Peyer's patch (tissue), 4 donors: ENCODE results near the gene PIEZO2.

Source experiments
- POLR2A ChIP-seq, 2 donors: fragments of 450-650 bp; IDR thresholded peaks; one replicate each; pipeline ENCODE4 v1.5.1; 2017; ENCODE audit warnings: antibody characterized with exemption in 2 of 2, mild to moderate bottlenecking in 2 of 2, moderate library complexity in 2 of 2
- TF ChIP-seq, protein P1 (sequence below), 6 experiments: fragments of 450-650 bp in 4 of 6; fragments of 200-600 bp in 2 of 6; sonication (generic) in 1 of 6; IDR thresholded peaks; one replicate each; pipeline ENCODE4 v1.5.1; 2017 to 2019; ENCODE audit warnings: antibody characterized with exemption in 6 of 6, mild to moderate bottlenecking in 3 of 6, moderate library complexity in 1 of 6

DNA sequence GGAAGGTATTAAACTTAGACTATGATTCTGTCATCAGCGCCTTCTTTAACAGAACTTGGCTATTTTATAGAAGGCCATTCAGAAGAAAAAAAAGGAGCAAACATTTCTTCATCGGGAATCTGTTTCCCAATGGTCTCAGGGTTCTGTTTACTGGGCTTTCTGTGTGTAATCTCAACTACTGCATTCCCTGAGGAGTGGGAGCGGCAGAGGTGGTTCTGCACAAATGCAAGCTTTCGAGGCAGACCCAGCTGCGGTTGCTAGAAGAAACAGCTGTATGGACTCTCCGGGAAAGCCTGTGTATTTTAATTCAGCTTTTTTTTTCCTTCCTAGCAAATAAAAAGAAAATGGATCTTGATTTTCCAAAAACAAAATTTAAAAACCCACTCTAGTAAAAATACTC, 372.9 kb downstream of the PIEZO2 start:
- TF ChIP-seq, protein P1, sequence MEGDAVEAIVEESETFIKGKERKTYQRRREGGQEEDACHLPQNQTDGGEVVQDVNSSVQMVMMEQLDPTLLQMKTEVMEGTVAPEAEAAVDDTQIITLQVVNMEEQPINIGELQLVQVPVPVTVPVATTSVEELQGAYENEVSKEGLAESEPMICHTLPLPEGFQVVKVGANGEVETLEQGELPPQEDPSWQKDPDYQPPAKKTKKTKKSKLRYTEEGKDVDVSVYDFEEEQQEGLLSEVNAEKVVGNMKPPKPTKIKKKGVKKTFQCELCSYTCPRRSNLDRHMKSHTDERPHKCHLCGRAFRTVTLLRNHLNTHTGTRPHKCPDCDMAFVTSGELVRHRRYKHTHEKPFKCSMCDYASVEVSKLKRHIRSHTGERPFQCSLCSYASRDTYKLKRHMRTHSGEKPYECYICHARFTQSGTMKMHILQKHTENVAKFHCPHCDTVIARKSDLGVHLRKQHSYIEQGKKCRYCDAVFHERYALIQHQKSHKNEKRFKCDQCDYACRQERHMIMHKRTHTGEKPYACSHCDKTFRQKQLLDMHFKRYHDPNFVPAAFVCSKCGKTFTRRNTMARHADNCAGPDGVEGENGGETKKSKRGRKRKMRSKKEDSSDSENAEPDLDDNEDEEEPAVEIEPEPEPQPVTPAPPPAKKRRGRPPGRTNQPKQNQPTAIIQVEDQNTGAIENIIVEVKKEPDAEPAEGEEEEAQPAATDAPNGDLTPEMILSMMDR (IDR thresholded peaks at IDR 0.05): no peak
- TF ChIP-seq POLR2A (IDR thresholded peaks at IDR 0.05): no peak
